Endothelial cell of umbilical vein (primary cell): Measurements from ENCODE around the gene PROB1. TPM values are rescaled to one million over a fixed set of nuclear protein-coding genes. Genes with fewer than 3 reads are reported as not detected.

Source experiments
- BruUV-seq: library from RNA; stranded (reverse); fragments of 400-500 nt; replicated peaks from 2 replicates; lab custom pipeline; 2021; lab: Mats Ljungman, UMichigan
- CTCF ChIA-PET: fragments of 300-600, 350-600 bp; sonication (Branson Sonifier 250); formaldehyde crosslinking; loops from one replicate; lab custom pipeline; 2021; ENCODE audit warnings: antibody characterized with exemption, inconsistent platforms; lab: Charles Lee
- POLR2A ChIA-PET: fragments of 300-600, 350-600 bp; sonication (Branson Sonifier 250); formaldehyde crosslinking; loops from one replicate; lab custom pipeline; 2021; ENCODE audit warnings: antibody characterized with exemption, inconsistent platforms; lab: Charles Lee
- DNase-seq: peaks from one replicate; pipeline ENCODE4 v3.0.0-alpha.2; 2011; ENCODE audit warnings: low read depth, low spot score
- FAIRE-seq: peaks from 2 replicates; lab custom pipeline; 2011; peaks lifted over from hg19 to GRCh38; lab: Jason Lieb, UNC
- H2AFZ ChIP-seq: 2 replicates; pipeline ENCODE4 v1.6.0; 2012; ENCODE audit warnings: low read depth, low read length, control low read depth, inconsistent platforms
- H3K27ac ChIP-seq: 2 replicates; pipeline ENCODE4 v1.5.1; 2011; ENCODE audit warnings: low read depth, mild to moderate bottlenecking, control low read depth, low read length, moderate library complexity; ENCODE audit not compliant: insufficient read depth
- H3K27me3 ChIP-seq, 2 experiments: 2 replicates each; pipeline versions ENCODE4 v1.6.0 to v1.6.1; 2011; ENCODE audit warnings: low read length in 2 of 2, mixed read lengths in 1 of 2; ENCODE audit not compliant: control insufficient read depth in 2 of 2, insufficient read depth in 2 of 2
- H3K36me3 ChIP-seq, 2 experiments: 2 replicates in 1 of 2; 3 replicates in 1 of 2; pipeline ENCODE4 v1.5.1; 2011; ENCODE audit warnings: low read length in 2 of 2, mild to moderate bottlenecking in 1 of 2, moderate library complexity in 1 of 2; ENCODE audit not compliant: control insufficient read depth in 2 of 2, insufficient read depth in 2 of 2; ENCODE audit errors: extremely low read depth in 1 of 2
- H3K4me1 ChIP-seq: 3 replicates; pipeline ENCODE4 v1.5.1; 2011; ENCODE audit warnings: mild to moderate bottlenecking, low read length; ENCODE audit not compliant: control insufficient read depth, insufficient read depth; ENCODE audit errors: extremely low read depth
- H3K4me2 ChIP-seq: 2 replicates; pipeline ENCODE4 v1.6.1; 2011; ENCODE audit warnings: low read length, control low read depth, mixed read lengths; ENCODE audit not compliant: insufficient read depth
- H3K4me3 ChIP-seq, 3 experiments: fragments of 200-600 bp in 1 of 3; sonication (generic), shearing (Covaris generic) in 1 of 3; replicated peaks in 1 of 3; 2 replicates each; pipeline ENCODE4 v1.5.1; 2011 to 2016; ENCODE audit warnings: control low read depth in 3 of 3, low read length in 3 of 3, mild to moderate bottlenecking in 2 of 3, inconsistent platforms in 1 of 3, low read depth in 1 of 3, moderate library complexity in 1 of 3; ENCODE audit not compliant: insufficient read depth in 1 of 3
- H3K79me2 ChIP-seq: 2 replicates; pipeline ENCODE4 v1.6.0; 2012; ENCODE audit warnings: low read length, inconsistent platforms; ENCODE audit not compliant: control insufficient read depth, insufficient read depth
- H3K9ac ChIP-seq: replicated peaks from 2 replicates; pipeline ENCODE3; 2011; ENCODE audit warnings: low read length, control low read depth; ENCODE audit not compliant: insufficient read depth; ENCODE audit errors: extremely low read depth
- H3K9me1 ChIP-seq: replicated peaks from 3 replicates; pipeline ENCODE4 v1.6.0; 2011; ENCODE audit warnings: mild to moderate bottlenecking, low read length; ENCODE audit not compliant: control insufficient read depth, insufficient read depth; ENCODE audit errors: extremely low read depth
- H3K9me3 ChIP-seq: replicated peaks from 2 replicates; pipeline ENCODE4 v1.5.1; 2012; ENCODE audit warnings: low read length, inconsistent platforms; ENCODE audit not compliant: control insufficient read depth, insufficient read depth
- H4K20me1 ChIP-seq: replicated peaks from 2 replicates; pipeline ENCODE3; 2011; ENCODE audit warnings: mild to moderate bottlenecking, low read length; ENCODE audit not compliant: control insufficient read depth, insufficient read depth; ENCODE audit errors: extremely low read depth
- CTCF ChIP-seq, 2 donors: IDR thresholded peaks; 1 replicate in 1 of 2; 2 replicates in 1 of 2; pipeline ENCODE4 v1.5.1; 2011; ENCODE audit warnings: low read length in 2 of 2, mild to moderate bottlenecking in 2 of 2, moderate library complexity in 2 of 2, control low read depth in 1 of 2, inconsistent platforms in 1 of 2, low read depth in 1 of 2; ENCODE audit not compliant: insufficient read depth in 1 of 2; ENCODE audit errors: extremely low read depth in 1 of 2
- EZH2 ChIP-seq: IDR thresholded peaks from 2 replicates; pipeline ENCODE4 v1.6.1; 2012; ENCODE audit warnings: borderline replicate concordance, low read depth, mild to moderate bottlenecking, moderate library complexity, low read length, inconsistent platforms; ENCODE audit not compliant: severe bottlenecking
- FOS ChIP-seq: IDR thresholded peaks from 2 replicates; pipeline ENCODE4 v1.6.1; 2011; ENCODE audit warnings: mild to moderate bottlenecking, low read length, moderate library complexity, borderline replicate concordance; ENCODE audit not compliant: insufficient read depth
- GATA2 ChIP-seq: IDR thresholded peaks from 2 replicates; pipeline ENCODE4 v1.7.0; 2011; ENCODE audit warnings: low read depth, mild to moderate bottlenecking, moderate library complexity, mixed read lengths, low read length; ENCODE audit not compliant: insufficient read length, insufficient read depth
- JUN ChIP-seq: IDR thresholded peaks from 2 replicates; pipeline ENCODE4 v1.6.1; 2011; ENCODE audit warnings: borderline replicate concordance, low read depth; ENCODE audit not compliant: insufficient read length, insufficient read depth
- MYC ChIP-seq: IDR thresholded peaks from one replicate; pipeline ENCODE4 v1.6.1; 2011; ENCODE audit warnings: mild to moderate bottlenecking, low read depth, low read length
- POLR2A ChIP-seq: IDR thresholded peaks from 2 replicates; pipeline ENCODE4 v1.6.1; 2012; ENCODE audit warnings: low read depth, mild to moderate bottlenecking, control low read depth, low read length
- POLR2AphosphoS5 ChIP-seq: IDR thresholded peaks from 2 replicates; pipeline ENCODE4 v1.6.1; 2012; ENCODE audit warnings: low read depth, mild to moderate bottlenecking, control low read depth, low read length, moderate library complexity; ENCODE audit not compliant: insufficient read depth
- dilution Hi-C: fragments of 300-500 bp; cut with MboI; formaldehyde crosslinking; loops from one replicate; pipeline ENCODE4 v1.15.0; 2019; ENCODE audit warnings: low sequenced_read_pairs; ENCODE audit not compliant: extremely low pct_ligation_motif_present
- intact Hi-C: fragments of 100-400 bp; cut with micrococcal nuclease; formaldehyde crosslinking; loops from one replicate; pipeline ENCODE4 v1.10.0; 2022
- polyA plus RNA-seq, 4 experiments: library from polyadenylated mRNA; depleted of rRNA in 3 of 4; stranded (reverse) in 3 of 4; unstranded in 1 of 4; fragments of >200 nt; gene quantifications; 2 replicates each; pipeline versions ENCODE4 v1.2.1 to v1.2.3, GENCODE V29; 2011 to 2012; ENCODE audit warnings: missing spikeins in 1 of 4
- total RNA-seq: library from RNA; stranded (reverse); gene quantifications from 2 replicates; pipeline ENCODE4 v1.2.3, GENCODE V29; 2021
- TF ChIP-seq, protein P1 (sequence below): IDR thresholded peaks from 2 replicates; pipeline ENCODE4 v1.6.1; 2011; ENCODE audit not compliant: insufficient read depth, insufficient read length

The PROB1 gene
- total and polyA plus RNA-seq, 2 donors (not counting 3 experiments of a cell fraction or from before 2014, with no cell fraction given): 0.47 to 1.9 TPM

GRCh38 chr5:139425497-139425896 lies 30.6 kb upstream of the PROB1 start:
- H4K20me1 ChIP-seq: no peaks in the 10 kb centered on the region
- dilution Hi-C loops: no loop called here
- H3K27ac ChIP-seq: no peak overlapping the region
- H3K4me3 ChIP-seq: no peak overlapping the region
- H3K36me3 ChIP-seq: peaks cover 5 to 31% of the 10 kb centered on the region in 2 experiments
- FAIRE-seq (no peak), DNase-seq (no peak)
- H2AFZ ChIP-seq: no peak overlapping the region
- no peaks in the 10 kb centered on the region for H3K79me2 ChIP-seq
- no peaks in the 10 kb centered on the region for H3K27me3 ChIP-seq
- ChIA-PET CTCF (interaction anchor here (1.4 to 9.0 kb wide), 4 partner anchors 10 to 86 kb away, joined by 3 to 191 read pairs (median 4); no protein-coding TSS in a partner anchor), POLR2A (no interaction called here)
- H3K9ac ChIP-seq: no peak overlapping the region
- H3K4me2 ChIP-seq: no peak overlapping the region
- H3K9me1 ChIP-seq: no peaks in the 10 kb centered on the region
- no TSS peak for BruUV-seq
- H3K4me1 ChIP-seq: no peaks in the 10 kb centered on the region
- no peak for TF ChIP-seq MYC
- TF ChIP-seq, protein P1, sequence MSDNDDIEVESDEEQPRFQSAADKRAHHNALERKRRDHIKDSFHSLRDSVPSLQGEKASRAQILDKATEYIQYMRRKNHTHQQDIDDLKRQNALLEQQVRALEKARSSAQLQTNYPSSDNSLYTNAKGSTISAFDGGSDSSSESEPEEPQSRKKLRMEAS: no peak
- no peak for TF ChIP-seq POLR2A
- TF ChIP-seq FOS: no peak
- no peak for TF ChIP-seq POLR2AphosphoS5
- no peak for TF ChIP-seq CTCF (IDR thresholded peaks at IDR 0.05; ENCODE audit: extremely low read depth in 1 of 2, insufficient read depth in 1 of 2, low read depth in 1 of 2, low read length in 2 of 2)
- TF ChIP-seq JUN: no peak
- TF ChIP-seq EZH2: no peak
- TF ChIP-seq GATA2: no peak
- intact Hi-C loops: no loop called here
- no peaks in the 10 kb centered on the region for H3K9me3 ChIP-seq
